Hematopoietic multipotent progenitor cell treated with erythropoietin and hydrocortisone succinate and interleukin-3 and kit ligand, for 15 days (in vitro differentiated cells): ENCODE results near the gene TSSK1B.
"Not testable (repeated sequence)": the region's sequence is repeated elsewhere in the genome, so short reads cannot be mapped to it uniquely, and the experiment has no call there.

ENCODE experiments used
- DNase-seq: peaks from one replicate; pipeline ENCODE4 v3.0.0-alpha.2; 2015; ENCODE audit warnings: low spot score

Gene TSSK1B

GRCh38 chr5:113397986-113398385, 36.8 kb downstream of the TSSK1B start:
- not testable (repeated sequence) for DNase-seq

DNA sequence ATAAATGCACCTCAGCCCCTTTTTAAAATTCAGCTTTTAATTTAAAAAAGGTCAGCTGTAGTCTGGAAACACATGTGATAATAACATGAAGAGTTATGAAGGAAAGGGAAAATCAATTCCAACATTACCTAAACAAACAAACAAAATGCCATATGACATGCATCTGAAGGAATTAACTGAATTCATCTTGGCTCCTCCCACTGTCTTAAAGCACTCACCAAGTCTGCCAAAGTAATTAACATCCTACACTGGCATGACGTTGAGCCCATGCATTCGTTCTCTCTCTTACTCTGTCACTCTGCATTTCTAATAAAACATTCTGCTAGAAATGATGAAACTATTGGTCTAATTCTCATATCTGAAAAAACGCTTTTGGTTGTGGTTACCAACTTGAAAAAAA, 37.7 kb downstream of the TSSK1B start:
- DNase-seq, result no peak

- DNase-seq, result no peak
Observed at GRCh38 chr5:113394658-113395057, 40.1 kb downstream of the TSSK1B start.

- DNase-seq, result no peak
Observed at GRCh38 chr5:113390224-113390623, 44.6 kb downstream of the TSSK1B start.

DNA sequence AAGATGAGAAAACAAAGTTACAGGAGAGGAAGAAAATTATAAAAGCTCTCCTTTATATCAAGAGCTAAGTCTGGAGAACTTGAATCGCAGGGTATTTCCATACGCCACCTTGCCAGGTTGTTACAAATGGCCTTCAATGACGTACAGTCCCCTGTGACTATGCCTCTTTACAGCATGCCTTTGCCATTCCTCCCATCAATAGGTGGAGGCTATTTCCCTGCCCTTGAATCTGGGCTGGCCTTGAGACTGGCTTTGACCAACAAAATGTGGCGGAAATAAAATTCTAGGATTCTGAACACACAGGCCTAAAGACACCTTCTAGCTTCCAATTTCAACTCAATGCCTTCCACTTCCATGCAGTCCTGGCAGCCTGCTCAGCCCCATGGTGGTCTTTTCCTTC, 45.7 kb downstream of the TSSK1B start:
- DNase-seq, result no peak

DNA sequence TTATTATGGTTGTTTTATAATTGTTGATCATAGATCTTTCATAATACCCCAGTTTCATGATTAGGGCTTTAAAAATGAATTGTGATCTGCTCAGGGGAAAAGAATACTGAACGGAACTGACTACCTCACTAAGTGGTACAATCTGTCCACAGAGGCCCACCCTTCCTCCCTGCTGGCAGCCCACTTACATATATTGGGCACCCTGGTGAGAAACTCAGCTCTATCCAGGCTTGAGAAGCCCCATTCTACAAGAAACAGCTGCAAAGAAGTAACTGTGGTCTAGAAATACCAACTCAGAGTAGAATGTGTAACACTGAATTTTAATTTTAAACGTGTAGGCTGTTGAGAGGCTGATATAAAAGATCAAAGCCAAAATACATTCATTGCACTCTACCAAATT, 46.9 kb downstream of the TSSK1B start:
- DNase-seq, result no peak

- DNase-seq, result no peak
Observed at GRCh38 chr5:113384782-113385285, 50.0 kb downstream of the TSSK1B start.

- DNase-seq, result no peak
Observed at GRCh38 chr5:113382731-113383130, 52.1 kb downstream of the TSSK1B start.
